AG04450 (cell line): ENCODE measurements around the gene SEZ6L. TPM values are rescaled to one million over a fixed set of nuclear protein-coding genes. Genes with fewer than 3 reads are reported as not detected.

ENCODE experiments used
- CTCF ChIA-PET: fragments of 300-600, 350-600 bp; formaldehyde crosslinking; extraction: SDS; loops from one replicate; lab custom pipeline; 2022; ENCODE audit warnings: antibody characterized with exemption, inconsistent platforms; lab: Charles Lee
- POLR2A ChIA-PET: fragments of 350-600 bp; formaldehyde crosslinking; extraction: SDS; loops from one replicate; lab custom pipeline; 2021; ENCODE audit warnings: antibody characterized with exemption, inconsistent platforms; lab: Yijun Ruan, JAX
- DNase-seq: peaks from one replicate; pipeline ENCODE4 v3.0.0-alpha.2; 2011; ENCODE audit warnings: low read depth, low spot score
- H3K27ac ChIP-seq: one replicate; pipeline ENCODE4 v1.5.1; 2012; ENCODE audit warnings: low read depth, low read length, control low read depth
- H3K27me3 ChIP-seq: one replicate; pipeline ENCODE4 v1.6.0; 2012; ENCODE audit warnings: low read length; ENCODE audit not compliant: control insufficient read depth, insufficient read depth
- H3K4me3 ChIP-seq: 2 replicates; pipeline ENCODE4 v1.5.1; 2011; ENCODE audit warnings: mild to moderate bottlenecking, low read depth, low read length, control low read depth
- H3K9me3 ChIP-seq: 2 replicates; pipeline ENCODE4 v1.5.1; 2012; ENCODE audit warnings: low read length; ENCODE audit not compliant: control insufficient read depth, insufficient read depth
- polyA plus RNA-seq: library from polyadenylated mRNA; depleted of rRNA; stranded (reverse); fragments of >200 nt; gene quantifications from 2 replicates; pipeline ENCODE4 v1.2.3, GENCODE V29; 2011
- TF ChIP-seq, protein P1 (sequence below): IDR thresholded peaks from 2 replicates; pipeline ENCODE4 v1.5.1; 2011; ENCODE audit warnings: low read depth, low read length, control low read depth, inconsistent platforms

SEZ6L gene
- polyA plus RNA-seq, 1 experiment: not detected

GRCh38 chr22:26410386-26410785 is 241.1 kb downstream of the SEZ6L start:
- no peak overlapping the region for H3K4me3 ChIP-seq
- H3K9me3 ChIP-seq: no peaks in the 10 kb centered on the region; the same call in 1 of the 2 replicates
- H3K27ac ChIP-seq: no peak overlapping the region
- peaks cover 16% of the 10 kb centered on the region for H3K27me3 ChIP-seq
- CTCF ChIA-PET: interaction anchor here (0.6 to 1.3 kb wide), 5 partner anchors 13 to 255 kb away, joined by 3 to 4 read pairs (median 3); no protein-coding TSS in a partner anchor
- DNase-seq: no peak
- TF ChIP-seq, protein P1, sequence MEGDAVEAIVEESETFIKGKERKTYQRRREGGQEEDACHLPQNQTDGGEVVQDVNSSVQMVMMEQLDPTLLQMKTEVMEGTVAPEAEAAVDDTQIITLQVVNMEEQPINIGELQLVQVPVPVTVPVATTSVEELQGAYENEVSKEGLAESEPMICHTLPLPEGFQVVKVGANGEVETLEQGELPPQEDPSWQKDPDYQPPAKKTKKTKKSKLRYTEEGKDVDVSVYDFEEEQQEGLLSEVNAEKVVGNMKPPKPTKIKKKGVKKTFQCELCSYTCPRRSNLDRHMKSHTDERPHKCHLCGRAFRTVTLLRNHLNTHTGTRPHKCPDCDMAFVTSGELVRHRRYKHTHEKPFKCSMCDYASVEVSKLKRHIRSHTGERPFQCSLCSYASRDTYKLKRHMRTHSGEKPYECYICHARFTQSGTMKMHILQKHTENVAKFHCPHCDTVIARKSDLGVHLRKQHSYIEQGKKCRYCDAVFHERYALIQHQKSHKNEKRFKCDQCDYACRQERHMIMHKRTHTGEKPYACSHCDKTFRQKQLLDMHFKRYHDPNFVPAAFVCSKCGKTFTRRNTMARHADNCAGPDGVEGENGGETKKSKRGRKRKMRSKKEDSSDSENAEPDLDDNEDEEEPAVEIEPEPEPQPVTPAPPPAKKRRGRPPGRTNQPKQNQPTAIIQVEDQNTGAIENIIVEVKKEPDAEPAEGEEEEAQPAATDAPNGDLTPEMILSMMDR: no peak
- POLR2A ChIA-PET: no interaction called here

- no peaks in the 10 kb centered on the region for H3K9me3 ChIP-seq
- no peak for DNase-seq
- no peak overlapping the region for H3K27ac ChIP-seq
- peaks cover 15% of the 10 kb centered on the region for H3K27me3 ChIP-seq
- TF ChIP-seq, protein P1: no peak
- CTCF ChIA-PET: interaction anchor here (0.6 kb wide), 1 partner anchor 47 kb away, joined by 3 read pairs; no protein-coding TSS in a partner anchor
- POLR2A ChIA-PET: no interaction called here
- no peak overlapping the region for H3K4me3 ChIP-seq
Observed at GRCh38 chr22:26414347-26414746, 245.1 kb downstream of the SEZ6L start.

DNA sequence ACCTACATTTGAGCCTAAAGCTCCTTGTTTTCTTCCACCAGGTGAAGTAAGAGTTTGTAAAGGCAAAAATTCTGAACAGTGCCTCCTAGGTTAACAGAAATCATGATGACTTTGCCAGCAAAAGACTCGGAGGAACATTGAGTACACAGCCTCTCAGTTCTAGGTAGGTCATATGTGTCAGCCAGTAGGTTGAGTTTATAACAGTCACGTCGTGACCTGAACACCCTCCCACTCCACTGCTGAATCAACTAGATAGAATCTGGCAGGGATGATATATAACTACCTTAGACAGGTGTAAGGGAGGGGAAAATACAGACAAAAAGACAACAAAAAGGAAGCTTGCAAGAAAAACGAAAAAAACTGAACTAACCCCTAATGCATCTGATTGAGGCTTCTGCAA is 247.0 kb downstream of the SEZ6L start:
- Histone ChIP-seq H3K27me3 (peaks cover 15% of the 10 kb centered on the region), H3K4me3 (no peak overlapping the region), H3K27ac (no peak overlapping the region), H3K9me3 (no peaks in the 10 kb centered on the region)
- POLR2A ChIA-PET: interaction anchor here (1.0 kb wide), 1 partner anchor 15 kb away, joined by 5 read pairs; no protein-coding TSS in a partner anchor
- CTCF ChIA-PET: interaction anchor here (2.6 kb wide), 1 partner anchor 45 kb away, joined by 13 read pairs; no protein-coding TSS in a partner anchor
- DNase-seq: no peak
- TF ChIP-seq, protein P1: no peak

- ChIA-PET POLR2A (interaction anchor here (1.0 kb wide), 1 partner anchor 14 kb away, joined by 5 read pairs; no protein-coding TSS in a partner anchor), CTCF (interaction anchor here (1.0 to 2.6 kb wide), 2 partner anchors 44 to 52 kb away, joined by 4 to 13 read pairs; no protein-coding TSS in a partner anchor)
Observed at GRCh38 chr22:26416670-26417276, 247.5 kb downstream of the SEZ6L start.

More at GRCh38 chr22:26416670-26417276, 247.5 kb downstream of the SEZ6L start:
- Histone ChIP-seq H3K27me3 (peaks cover 15% of the 10 kb centered on the region), H3K9me3 (no peaks in the 10 kb centered on the region), H3K27ac (no peak overlapping the region), H3K4me3 (no peak overlapping the region)
- DNase-seq: peak; percentile 39
- TF ChIP-seq, protein P1: no peak
